K562 (cell line): ENCODE measurements around the gene TXN2. TPM values are rescaled to one million over a fixed set of nuclear protein-coding genes. Genes with fewer than 3 reads are reported as not detected.

Experiments
- CBX5 ChIP-seq: IDR thresholded peaks from 2 replicates; pipeline ENCODE4 v1.6.1; 2014; ENCODE audit warnings: low read depth, borderline replicate concordance
- CGGBP1 ChIP-seq: fragments of 250-450 bp; sonication (Bioruptor Pico); IDR thresholded peaks from 2 replicates; pipeline ENCODE4 v1.9.0; 2021; ENCODE audit warnings: mild to moderate bottlenecking
- CSDE1 ChIP-seq, 2 experiments: fragments of 450-650 bp; IDR thresholded peaks; 2 replicates each; pipeline ENCODE4 v1.6.1; 2016; ENCODE audit warnings: mild to moderate bottlenecking in 1 of 2
- E2F3 ChIP-seq: fragments of 250-450 bp; sonication (Bioruptor Pico); IDR thresholded peaks from 2 replicates; pipeline ENCODE4 v1.4.0; 2020; ENCODE audit warnings: mild to moderate bottlenecking
- GTF2A2 ChIP-seq: IDR thresholded peaks from 2 replicates; pipeline ENCODE4 v1.6.1; 2016; ENCODE audit warnings: mild to moderate bottlenecking, missing genetic modification characterization, missing compliant biosample characterization
- HINFP ChIP-seq: fragments of 450-650 bp; conservative IDR thresholded peaks from 2 replicates; pipeline ENCODE4 v1.6.1; 2016; ENCODE audit warnings: missing genetic modification characterization, low read depth, mild to moderate bottlenecking, control low read depth, missing compliant biosample characterization
- HOMEZ ChIP-seq: fragments of 250-450 bp; sonication (Bioruptor Pico); IDR thresholded peaks from 2 replicates; pipeline ENCODE4 v1.4.0; 2020; ENCODE audit warnings: mild to moderate bottlenecking, moderate library complexity
- JUNB ChIP-seq: fragments of 450-650 bp; formaldehyde crosslinking; conservative IDR thresholded peaks from 2 replicates; pipeline ENCODE4 v1.4.0; 2020; ENCODE audit warnings: mild to moderate bottlenecking
- L3MBTL2 ChIP-seq: fragments of 450-650 bp; IDR thresholded peaks from 2 replicates; pipeline ENCODE4 v1.6.1; 2016; ENCODE audit warnings: mild to moderate bottlenecking, moderate library complexity
- NELFE ChIP-seq: IDR thresholded peaks from 2 replicates; pipeline ENCODE4 v1.6.1; 2011; ENCODE audit warnings: mild to moderate bottlenecking; ENCODE audit not compliant: insufficient read depth, insufficient read length
- NEUROD1 ChIP-seq: fragments of 150-350 bp; IDR thresholded peaks from 2 replicates; pipeline ENCODE4 v1.6.1; 2014; ENCODE audit warnings: borderline replicate concordance, low read length, low read depth; ENCODE audit not compliant: partially characterized antibody
- NR2C1 ChIP-seq, 2 experiments: fragments of 450-650 bp; IDR thresholded peaks; 2 replicates each; pipeline ENCODE4 v1.6.1; 2017; ENCODE audit warnings: mild to moderate bottlenecking in 2 of 2, antibody characterized with exemption in 1 of 2, inconsistent platforms in 1 of 2, missing compliant biosample characterization in 1 of 2, missing genetic modification characterization in 1 of 2
- PURB ChIP-seq: sonication (generic); formaldehyde crosslinking; IDR thresholded peaks from 2 replicates; pipeline ENCODE4 v1.9.0; 2021; ENCODE audit warnings: low read depth, mild to moderate bottlenecking, missing genetic modification reagents
- RAD21 ChIP-seq, 2 experiments: fragments of 250-450 bp in 1 of 2; fragments of 450-650 bp in 1 of 2; sonication (Bioruptor Pico) in 1 of 2; formaldehyde crosslinking in 1 of 2; IDR thresholded peaks in 1 of 2; conservative IDR thresholded peaks in 1 of 2; 2 replicates each; pipeline versions ENCODE4 v1.4.0 to v1.8.0; 2020 to 2022; ENCODE audit warnings: mild to moderate bottlenecking in 2 of 2, moderate library complexity in 1 of 2
- RBFOX2 ChIP-seq: fragments of 200-400 bp; formaldehyde crosslinking; IDR thresholded peaks from 2 replicates; pipeline ENCODE4 v1.6.1; 2017; ENCODE audit warnings: low read depth, mild to moderate bottlenecking, low read length, moderate library complexity
- TFE3 ChIP-seq: fragments of 450-650 bp; formaldehyde crosslinking; IDR thresholded peaks from 2 replicates; pipeline ENCODE4 v1.4.0; 2020; ENCODE audit warnings: mild to moderate bottlenecking, mixed read lengths
- TRIM25 ChIP-seq: fragments of 450-650 bp; IDR thresholded peaks from 2 replicates; pipeline ENCODE4 v1.7.0; 2016; ENCODE audit warnings: borderline replicate concordance
- ZFP36 ChIP-seq: fragments of 150-350 bp; IDR thresholded peaks from 2 replicates; pipeline ENCODE4 v1.6.1; 2018; ENCODE audit warnings: low read length, low read depth; ENCODE audit not compliant: partially characterized antibody
- ZFPM2 ChIP-seq: fragments of 250-450 bp; sonication (Bioruptor Pico); IDR thresholded peaks from 2 replicates; pipeline ENCODE4 v1.5.1; 2022; ENCODE audit warnings: mild to moderate bottlenecking
- ZNF134 ChIP-seq: fragments of 250-450 bp; sonication (Bioruptor Pico); conservative IDR thresholded peaks from 2 replicates; pipeline ENCODE4 v1.4.0; 2020
- ZNF239 ChIP-seq: fragments of 250-450 bp; sonication (Bioruptor Pico); IDR thresholded peaks from 2 replicates; pipeline ENCODE4 v1.4.0; 2020; ENCODE audit warnings: mild to moderate bottlenecking
- ZNF644 ChIP-seq: fragments of 200-800 bp; sonication (Bioruptor generic); IDR thresholded peaks from 2 replicates; pipeline ENCODE4 v1.6.1; 2016; ENCODE audit warnings: low read depth, missing genetic modification characterization, missing compliant biosample characterization
- ZSCAN29 ChIP-seq: fragments of 450-650 bp; IDR thresholded peaks from 2 replicates; pipeline ENCODE4 v1.6.1; 2017
- polyA plus RNA-seq, 8 experiments: library from polyadenylated mRNA; depleted of rRNA in 4 of 8; stranded (reverse) in 5 of 8; unstranded in 3 of 8; fragments of >200 nt; fragmentation: Nextera tagmentation in 2 of 8; fragmentation: Illumina TruSeq in 1 of 8; extraction: Ambion mirVana in 2 of 8; extraction: Trizol in 1 of 8; gene quantifications; 2 replicates each; pipeline versions ENCODE4 v1.2.1 to v1.2.3, GENCODE V29; 2011 to 2014; ENCODE audit warnings: inconsistent platforms in 1 of 8, missing spikeins in 1 of 8
- total RNA-seq, 7 experiments: library from RNA; depleted of rRNA in 6 of 7; stranded (reverse); fragments of >200 nt in 6 of 7; fragmentation: Illumina TruSeq in 2 of 7; extraction: Trizol in 2 of 7; gene quantifications; 2 replicates each; pipeline versions ENCODE4 v1.2.1 to v1.2.3, GENCODE V29; 2011 to 2021; ENCODE audit warnings: low replicate concordance in 1 of 7

The TXN2 gene
- total and polyA plus RNA-seq, 9 of the 15 experiments (the other 6 are each of a cell fraction or from before 2014, with no cell fraction given), result 48.5 to 399 (median 118) TPM

GRCh38 chr22:36425977-36426523 lies 55.4 kb downstream of the TXN2 start (continued):
- no peak for TF ChIP-seq CSDE1 (IDR thresholded peaks at IDR 0.05)
- no peak for TF ChIP-seq ZFP36
- no peak for TF ChIP-seq CGGBP1 (CRISPR knock-in tag)
- peak; percentile 21; the same call in 1 of the 2 replicates for TF ChIP-seq RBFOX2
- no peak for TF ChIP-seq RAD21 (CRISPR knock-in tag; conservative IDR thresholded peaks at IDR 0.05 in 1 of 2, IDR thresholded peaks at IDR 0.05 in 1 of 2)
- TF ChIP-seq NEUROD1, result no peak
- TF ChIP-seq E2F3, result no peak
- no peak for TF ChIP-seq HOMEZ (CRISPR knock-in tag)
- TF ChIP-seq ZNF134 (CRISPR knock-in tag), result no peak
- TF ChIP-seq TRIM25, result no peak
- no peak for TF ChIP-seq TFE3 (CRISPR knock-in tag)
- no peak for TF ChIP-seq PURB (CRISPR knock-in tag)
- TF ChIP-seq NELFE, result no peak
- TF ChIP-seq GTF2A2, result no peak
- no peak for TF ChIP-seq HINFP
- no peak for TF ChIP-seq L3MBTL2
- TF ChIP-seq NR2C1 (IDR thresholded peaks at IDR 0.05), result peak; percentile 96
- TF ChIP-seq NR2C1 (tag; IDR thresholded peaks at IDR 0.05), result peak; percentile 96
- no peak for TF ChIP-seq ZFPM2 (CRISPR knock-in tag)
- TF ChIP-seq ZNF239, result no peak
- no peak for TF ChIP-seq ZNF644 (tag)
- no peak for TF ChIP-seq JUNB (CRISPR knock-in tag)
- no peak for TF ChIP-seq CBX5
- no peak for TF ChIP-seq ZSCAN29
